Measurements from ENCODE around the gene ALPL. TPM values are rescaled to one million over a fixed set of nuclear protein-coding genes. Genes with fewer than 3 reads are reported as not detected.

The ALPL gene
- total and polyA plus RNA-seq, 9 of the 15 experiments (the other 6 are each of a cell fraction or from before 2014, with no cell fraction given) = 0.04 to 0.38 (median 0.18) TPM; not detected in 4

DNA sequence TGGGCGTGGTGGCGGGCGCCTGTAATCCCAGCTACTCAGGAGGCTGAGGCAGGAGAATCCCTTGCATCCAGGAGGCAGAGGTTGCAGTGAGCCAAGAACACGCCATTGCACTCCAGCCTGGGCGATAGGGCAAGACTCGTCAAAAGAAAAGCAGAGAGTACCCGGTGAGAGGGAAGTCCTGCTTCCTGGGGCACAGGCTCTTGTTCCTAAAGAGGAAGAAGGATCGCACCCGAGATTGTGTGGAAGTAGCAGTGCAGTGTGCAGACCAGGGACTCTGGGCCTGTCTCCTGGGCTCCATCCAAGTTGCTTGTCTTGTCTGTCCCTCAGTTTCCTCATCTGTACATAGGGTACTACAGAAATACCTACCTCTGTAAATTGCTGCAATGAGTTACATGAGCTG is 39.6 kb upstream of the ALPL start (continued):
- TF ChIP-seq, protein P1, sequence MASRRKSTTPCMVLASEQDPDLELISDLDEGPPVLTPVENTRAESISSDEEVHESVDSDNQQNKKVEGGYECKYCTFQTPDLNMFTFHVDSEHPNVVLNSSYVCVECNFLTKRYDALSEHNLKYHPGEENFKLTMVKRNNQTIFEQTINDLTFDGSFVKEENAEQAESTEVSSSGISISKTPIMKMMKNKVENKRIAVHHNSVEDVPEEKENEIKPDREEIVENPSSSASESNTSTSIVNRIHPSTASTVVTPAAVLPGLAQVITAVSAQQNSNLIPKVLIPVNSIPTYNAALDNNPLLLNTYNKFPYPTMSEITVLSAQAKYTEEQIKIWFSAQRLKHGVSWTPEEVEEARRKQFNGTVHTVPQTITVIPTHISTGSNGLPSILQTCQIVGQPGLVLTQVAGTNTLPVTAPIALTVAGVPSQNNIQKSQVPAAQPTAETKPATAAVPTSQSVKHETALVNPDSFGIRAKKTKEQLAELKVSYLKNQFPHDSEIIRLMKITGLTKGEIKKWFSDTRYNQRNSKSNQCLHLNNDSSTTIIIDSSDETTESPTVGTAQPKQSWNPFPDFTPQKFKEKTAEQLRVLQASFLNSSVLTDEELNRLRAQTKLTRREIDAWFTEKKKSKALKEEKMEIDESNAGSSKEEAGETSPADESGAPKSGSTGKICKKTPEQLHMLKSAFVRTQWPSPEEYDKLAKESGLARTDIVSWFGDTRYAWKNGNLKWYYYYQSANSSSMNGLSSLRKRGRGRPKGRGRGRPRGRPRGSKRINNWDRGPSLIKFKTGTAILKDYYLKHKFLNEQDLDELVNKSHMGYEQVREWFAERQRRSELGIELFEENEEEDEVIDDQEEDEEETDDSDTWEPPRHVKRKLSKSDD (conservative IDR thresholded peaks at IDR 0.05; ENCODE audit: low read length) = no peak
- TF ChIP-seq DMBX1 (CRISPR knock-in tag; IDR thresholded peaks at IDR 0.05; ENCODE audit: borderline replicate concordance) = no peak
- no peak for TF ChIP-seq FOXJ3 (CRISPR knock-in tag; IDR thresholded peaks at IDR 0.05)
- TF ChIP-seq CTBP1 (IDR thresholded peaks at IDR 0.05; ENCODE audit: borderline replicate concordance) = no peak

DNA sequence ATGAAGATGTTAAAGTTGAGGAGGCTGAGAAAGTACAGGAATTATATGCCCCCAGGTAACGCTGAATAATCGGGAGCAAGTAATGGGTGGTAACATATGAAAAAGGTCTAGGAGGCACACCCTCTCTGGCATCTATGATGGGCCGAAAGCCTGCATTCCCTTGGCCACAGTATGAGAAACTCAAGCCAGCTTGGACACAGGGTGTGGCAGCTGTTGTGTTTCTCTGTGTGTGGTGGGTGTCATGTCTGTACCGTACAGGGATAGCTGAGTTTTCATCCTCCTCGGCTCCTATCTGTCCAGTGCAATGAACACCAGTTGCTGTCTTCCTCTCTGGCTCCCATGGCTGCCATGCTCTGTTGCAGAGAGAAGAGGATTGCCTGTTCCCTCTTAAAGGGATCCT is 36.4 kb upstream of the ALPL start:
- Histone ChIP-seq H3K9me3 (replicated peaks; ENCODE audit: control insufficient read depth, insufficient read depth, low read depth, low read length) (no peaks in the 10 kb centered on the region), H2AFZ (ENCODE audit: low read depth, low read length) (no peak overlapping the region), H3K36me3 (ENCODE audit: control insufficient read depth, insufficient read depth, low read length) (no peaks in the 10 kb centered on the region), H4K20me1 (replicated peaks; ENCODE audit: control insufficient read depth, insufficient read depth, low read length) (no peaks in the 10 kb centered on the region), H3K4me3 (no peak overlapping the region), H3K4me1 (replicated peaks in 1 of 2; ENCODE audit: control insufficient read depth in 2 of 2, insufficient read depth in 2 of 2, low read length in 2 of 2) (no peaks in the 10 kb centered on the region), H3K27ac (ENCODE audit: extremely low read depth, low read depth, low read length) (no peak overlapping the region), H3K9me1 (ENCODE audit: control insufficient read depth, insufficient read depth, low read length) (no peaks in the 10 kb centered on the region), H3K79me2 (ENCODE audit: control insufficient read depth, insufficient read depth, low read length) (no peaks in the 10 kb centered on the region), H3K27me3 (ENCODE audit: control insufficient read depth in 2 of 2, insufficient read depth in 2 of 2, low read length in 2 of 2) (peaks cover 2 to 21% of the 10 kb centered on the region in 2 experiments; a peak in 2 of 5 replicates), H3K9ac (ENCODE audit: insufficient read depth in 1 of 2, low read depth in 2 of 2, low read length in 2 of 2) (no peak overlapping the region), H3K4me2 (ENCODE audit: insufficient read depth, low read length) (no peak overlapping the region)
- no TSS peak for BruUV-seq (replicated peaks)
- no peak for FAIRE-seq
- no peak for DNase-seq (ENCODE audit: extremely low read depth in 1 of 4, low spot score in 3 of 4)
- 28% methylated on average over 5 of the region's 5 CpGs for WGBS (ENCODE audit: insufficient coverage, low coverage, missing lambda C conversion rate)
- POLR2A ChIA-PET = no interaction called here
- intact Hi-C loops (cut with micrococcal nuclease) = no loop called here
- CTCF ChIA-PET (ENCODE audit: low intra/inter-chr PET ratio) = interaction anchor here (0.5 kb wide), 1 partner anchor 102 kb away, joined by 3 read pairs; no protein-coding TSS in a partner anchor
- no peak for ATAC-seq
- TF ChIP-seq BACH1 (tag; IDR thresholded peaks at IDR 0.05) (no peak), CAMTA2 (CRISPR knock-in tag; conservative IDR thresholded peaks at IDR 0.05) (no peak), WHSC1 (IDR thresholded peaks at IDR 0.05; ENCODE audit: low read length) (no peak), RBBP5 (IDR thresholded peaks at IDR 0.05; ENCODE audit: borderline replicate concordance, insufficient read depth, low read length, poor library complexity, severe bottlenecking) (no peak), RAD21 (CRISPR knock-in tag; conservative IDR thresholded peaks at IDR 0.05 in 1 of 2, IDR thresholded peaks at IDR 0.05 in 1 of 2) (no peak), EP300 (IDR thresholded peaks at IDR 0.05; ENCODE audit: low read length) (no peak), FOXJ2 (tag; IDR thresholded peaks at IDR 0.05) (no peak), DIDO1 (tag; IDR thresholded peaks at IDR 0.05; ENCODE audit: low read depth) (no peak), ZBTB7A (IDR thresholded peaks at IDR 0.05; ENCODE audit: borderline replicate concordance, control insufficient read depth, low read depth, low read length) (no peak)
- TF ChIP-seq, protein P2, sequence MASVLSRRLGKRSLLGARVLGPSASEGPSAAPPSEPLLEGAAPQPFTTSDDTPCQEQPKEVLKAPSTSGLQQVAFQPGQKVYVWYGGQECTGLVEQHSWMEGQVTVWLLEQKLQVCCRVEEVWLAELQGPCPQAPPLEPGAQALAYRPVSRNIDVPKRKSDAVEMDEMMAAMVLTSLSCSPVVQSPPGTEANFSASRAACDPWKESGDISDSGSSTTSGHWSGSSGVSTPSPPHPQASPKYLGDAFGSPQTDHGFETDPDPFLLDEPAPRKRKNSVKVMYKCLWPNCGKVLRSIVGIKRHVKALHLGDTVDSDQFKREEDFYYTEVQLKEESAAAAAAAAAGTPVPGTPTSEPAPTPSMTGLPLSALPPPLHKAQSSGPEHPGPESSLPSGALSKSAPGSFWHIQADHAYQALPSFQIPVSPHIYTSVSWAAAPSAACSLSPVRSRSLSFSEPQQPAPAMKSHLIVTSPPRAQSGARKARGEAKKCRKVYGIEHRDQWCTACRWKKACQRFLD (CRISPR knock-in tag; IDR thresholded peaks at IDR 0.05) = no peak
- TF ChIP-seq, protein P3, sequence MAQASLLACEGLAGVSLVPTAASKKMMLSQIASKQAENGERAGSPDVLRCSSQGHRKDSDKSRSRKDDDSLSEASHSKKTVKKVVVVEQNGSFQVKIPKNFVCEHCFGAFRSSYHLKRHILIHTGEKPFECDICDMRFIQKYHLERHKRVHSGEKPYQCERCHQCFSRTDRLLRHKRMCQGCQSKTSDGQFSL (CRISPR knock-in tag; IDR thresholded peaks at IDR 0.05) = no peak
- TF ChIP-seq, protein P3 (tag; IDR thresholded peaks at IDR 0.05) = no peak
- in situ Hi-C loops (cut with MboI) = loop anchor here (10.0 kb wide), 1 partner anchor 218 kb away; no protein-coding TSS in a partner anchor
